Thyroid gland (tissue), 4 donors: Measurements from ENCODE around the gene MRPL21. TPM values are rescaled to one million over a fixed set of nuclear protein-coding genes. Genes with fewer than 3 reads are reported as not detected.

Source experiments
- DNase-seq, 2 donors: peaks; one replicate each; pipeline ENCODE4 v3.0.0-alpha.2; 2019
- H3K27ac ChIP-seq, 3 donors: fragments of 200-600 bp; sonication (generic); 1 replicate in 2 of 3; 2 replicates in 1 of 3; pipeline ENCODE4 v1.5.1; 2016 to 2019; ENCODE audit warnings: mild to moderate bottlenecking in 1 of 3, moderate library complexity in 1 of 3
- H3K27me3 ChIP-seq: fragments of 200-600 bp; sonication (generic); one replicate; pipeline ENCODE4 v1.5.1; 2019
- H3K36me3 ChIP-seq, 2 donors: fragments of 200-600 bp; sonication (generic); one replicate each; pipeline ENCODE4 v1.5.1; 2016 to 2019
- H3K4me1 ChIP-seq, 2 donors: fragments of 200-600 bp; sonication (generic); one replicate each; pipeline ENCODE4 v1.5.1; 2017 to 2019
- H3K4me3 ChIP-seq, 3 donors: fragments of 200-600 bp; sonication (generic); replicated peaks in 1 of 3; 1 replicate in 2 of 3; 2 replicates in 1 of 3; pipeline ENCODE4 v1.5.1; 2016; ENCODE audit warnings: mild to moderate bottlenecking in 1 of 3
- H3K9me3 ChIP-seq: fragments of 200-600 bp; sonication (generic); one replicate; pipeline ENCODE4 v1.5.1; 2017
- POLR2A ChIP-seq, 2 donors: fragments of 450-650 bp; IDR thresholded peaks; one replicate each; pipeline ENCODE4 v1.6.1; 2017; ENCODE audit warnings: antibody characterized with exemption in 2 of 2, mild to moderate bottlenecking in 2 of 2, moderate library complexity in 1 of 2
- WGBS, 2 donors: methylation state at CpG; one replicate each; pipeline ENCODE4 v1.1.5; 2017; 5-methylcytosine and 5-hydroxymethylcytosine counted together
- intact Hi-C: fragments of 100-400 bp; cut with DNase I; formaldehyde crosslinking; loops from one replicate; pipeline ENCODE4 v1.15.1; 2023
- total RNA-seq, 4 donors: library from RNA; depleted of rRNA; stranded (reverse); fragments of >200 nt; gene quantifications; one replicate each; pipeline ENCODE4 v1.2.3, GENCODE V29; 2016
- TF ChIP-seq, protein P1 (sequence below), 6 experiments: fragments of 200-600 bp in 3 of 6; fragments of 450-650 bp in 3 of 6; sonication (generic) in 3 of 6; IDR thresholded peaks; one replicate each; pipeline ENCODE4 v1.5.1; 2016 to 2019; ENCODE audit warnings: antibody characterized with exemption in 6 of 6, mild to moderate bottlenecking in 2 of 6, inconsistent platforms in 1 of 6, moderate library complexity in 1 of 6

The MRPL21 gene
- total RNA-seq, 4 donors from 2014 or later = 24.0 to 86.6 (median 65.6) TPM

DNA sequence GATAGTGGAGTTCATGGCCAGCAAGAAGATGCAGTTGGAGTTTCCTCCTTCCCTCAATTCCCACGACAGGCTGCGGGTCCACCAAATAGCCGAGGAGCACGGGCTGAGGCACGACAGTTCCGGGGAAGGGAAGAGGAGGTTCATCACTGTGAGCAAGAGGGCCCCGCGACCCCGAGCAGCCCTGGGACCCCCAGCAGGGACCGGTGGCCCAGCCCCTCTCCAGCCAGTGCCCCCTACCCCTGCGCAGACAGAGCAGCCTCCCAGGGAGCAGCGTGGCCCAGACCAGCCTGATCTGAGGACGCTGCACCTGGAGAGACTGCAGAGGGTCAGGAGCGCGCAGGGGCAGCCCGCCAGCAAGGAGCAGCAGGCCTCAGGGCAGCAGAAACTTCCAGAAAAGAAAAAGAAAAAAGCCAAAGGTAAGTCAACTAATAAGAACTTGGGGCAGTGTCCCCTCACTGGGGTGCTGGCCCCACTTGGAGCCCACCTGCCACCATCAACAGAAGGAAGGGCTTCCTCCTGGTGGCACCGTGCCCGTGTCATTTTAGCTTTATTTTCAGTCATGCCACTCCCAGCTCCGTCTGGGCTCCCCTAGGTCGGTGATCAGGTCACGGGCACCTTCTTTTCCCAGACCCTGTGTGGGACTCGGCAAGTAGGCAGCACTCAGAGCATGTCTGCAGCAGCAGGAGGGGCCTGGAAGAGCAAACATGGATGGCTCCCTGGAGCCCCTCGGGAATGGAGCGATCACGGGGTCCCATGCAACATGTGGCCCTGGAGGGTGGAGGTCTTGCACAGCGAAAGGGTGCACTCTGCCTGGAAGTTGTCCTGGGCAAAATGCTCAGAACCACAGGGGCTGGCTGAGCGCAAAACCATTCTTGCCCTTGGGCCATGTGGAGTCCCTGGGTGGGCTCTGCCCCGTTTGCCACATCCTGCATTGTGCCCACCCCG is 33.3 kb upstream of the MRPL21 start:
- Histone ChIP-seq H3K4me1 (no peaks in the 10 kb centered on the region), H3K36me3 (peaks cover 47 to 58% of the 10 kb centered on the region in 2 donors), H3K9me3 (no peaks in the 10 kb centered on the region), H3K27ac (no peak overlapping the region), H3K4me3 (no peak overlapping the region), H3K27me3 (no peaks in the 10 kb centered on the region)
- TF ChIP-seq, protein P1, sequence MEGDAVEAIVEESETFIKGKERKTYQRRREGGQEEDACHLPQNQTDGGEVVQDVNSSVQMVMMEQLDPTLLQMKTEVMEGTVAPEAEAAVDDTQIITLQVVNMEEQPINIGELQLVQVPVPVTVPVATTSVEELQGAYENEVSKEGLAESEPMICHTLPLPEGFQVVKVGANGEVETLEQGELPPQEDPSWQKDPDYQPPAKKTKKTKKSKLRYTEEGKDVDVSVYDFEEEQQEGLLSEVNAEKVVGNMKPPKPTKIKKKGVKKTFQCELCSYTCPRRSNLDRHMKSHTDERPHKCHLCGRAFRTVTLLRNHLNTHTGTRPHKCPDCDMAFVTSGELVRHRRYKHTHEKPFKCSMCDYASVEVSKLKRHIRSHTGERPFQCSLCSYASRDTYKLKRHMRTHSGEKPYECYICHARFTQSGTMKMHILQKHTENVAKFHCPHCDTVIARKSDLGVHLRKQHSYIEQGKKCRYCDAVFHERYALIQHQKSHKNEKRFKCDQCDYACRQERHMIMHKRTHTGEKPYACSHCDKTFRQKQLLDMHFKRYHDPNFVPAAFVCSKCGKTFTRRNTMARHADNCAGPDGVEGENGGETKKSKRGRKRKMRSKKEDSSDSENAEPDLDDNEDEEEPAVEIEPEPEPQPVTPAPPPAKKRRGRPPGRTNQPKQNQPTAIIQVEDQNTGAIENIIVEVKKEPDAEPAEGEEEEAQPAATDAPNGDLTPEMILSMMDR (IDR thresholded peaks at IDR 0.05) = no peak
- TF ChIP-seq POLR2A (IDR thresholded peaks at IDR 0.05) = no peak
- no peak for DNase-seq
- 92 to 93% methylated on average over 25 to 29 of the region's 29 CpGs for WGBS, 2 donors
- intact Hi-C loops = no loop called here

DNA sequence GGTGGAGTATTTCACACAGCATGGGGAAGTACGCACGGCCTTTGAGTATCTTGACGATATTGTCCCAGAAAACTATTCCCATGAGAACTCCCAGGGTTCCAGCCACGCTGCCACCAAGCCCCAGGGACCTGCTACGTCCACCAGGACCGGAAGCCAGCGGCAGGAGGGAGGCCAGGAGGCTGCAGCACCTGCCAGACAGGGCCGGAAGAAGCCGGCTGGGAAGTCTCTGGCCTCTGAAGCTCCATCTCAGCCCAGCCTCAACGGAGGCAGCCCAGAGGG is 32.7 kb upstream of the MRPL21 start:
- no peaks in the 10 kb centered on the region for H3K4me1 ChIP-seq
- 98% methylated on average over 7 to 9 of the region's 10 CpGs for WGBS, 2 donors
- H3K36me3 ChIP-seq = peaks cover 48 to 58% of the 10 kb centered on the region in 2 donors
- no peak for TF ChIP-seq POLR2A (IDR thresholded peaks at IDR 0.05)
- TF ChIP-seq, protein P1 (IDR thresholded peaks at IDR 0.05) = no peak
- H3K9me3 ChIP-seq = no peaks in the 10 kb centered on the region
- no peaks in the 10 kb centered on the region for H3K27me3 ChIP-seq
- DNase-seq = no peak
- H3K4me3 ChIP-seq = no peak overlapping the region
- H3K27ac ChIP-seq = no peak overlapping the region
- intact Hi-C loops = no loop called here

DNA sequence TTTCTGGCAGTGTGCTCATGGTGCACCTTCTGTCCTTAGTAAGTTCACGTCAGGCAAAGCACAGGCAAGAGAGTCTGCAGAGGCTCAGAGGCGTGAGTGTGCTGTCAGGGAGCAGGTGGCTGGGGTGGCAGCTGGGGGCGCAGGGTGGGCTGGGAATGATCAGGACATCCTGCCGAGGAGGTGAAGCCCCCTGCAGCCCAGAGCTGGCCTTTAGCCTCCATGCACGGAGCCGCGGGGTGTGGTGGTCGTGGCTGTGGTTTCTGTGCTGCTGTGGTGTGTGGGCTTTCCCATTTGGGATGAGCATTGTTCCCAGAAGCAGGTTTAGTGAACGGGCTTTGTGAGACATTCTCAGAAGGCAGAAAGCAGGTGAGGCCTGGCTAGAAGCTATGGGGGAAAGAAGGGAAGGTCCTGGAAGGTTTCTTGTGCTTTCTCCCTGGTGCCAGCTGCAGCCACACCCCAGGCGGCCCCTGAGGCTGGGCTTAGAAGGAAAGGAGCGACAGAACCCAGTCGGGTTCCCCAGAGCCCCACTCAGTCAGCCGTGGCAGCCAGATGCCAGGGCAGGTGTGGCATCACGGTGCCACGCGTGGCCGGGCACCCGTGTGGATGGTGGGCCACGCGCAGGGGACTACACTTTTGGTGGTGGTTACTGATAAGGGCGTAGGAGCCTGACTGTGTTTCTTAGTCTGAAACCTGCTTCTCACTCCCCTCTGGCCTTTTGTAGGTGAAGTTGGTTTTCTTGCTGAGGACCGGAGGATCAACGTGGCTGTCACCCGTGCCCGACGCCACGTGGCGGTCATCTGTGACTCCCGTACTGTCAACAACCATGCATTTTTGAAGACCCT is 32.1 kb upstream of the MRPL21 start:
- DNase-seq = no peak
- H3K4me3 ChIP-seq = no peak overlapping the region
- H3K9me3 ChIP-seq = no peaks in the 10 kb centered on the region
- H3K27ac ChIP-seq = no peak overlapping the region
- intact Hi-C loops = no loop called here
- TF ChIP-seq, protein P1 (IDR thresholded peaks at IDR 0.05) = no peak
- no peak for TF ChIP-seq POLR2A (IDR thresholded peaks at IDR 0.05)
- no peaks in the 10 kb centered on the region for H3K4me1 ChIP-seq
- WGBS, 2 donors = 96 to 98% methylated on average over 28 to 29 of the region's 29 CpGs
- peaks cover 53 to 61% of the 10 kb centered on the region in 2 donors for H3K36me3 ChIP-seq
- H3K27me3 ChIP-seq = no peaks in the 10 kb centered on the region

DNA sequence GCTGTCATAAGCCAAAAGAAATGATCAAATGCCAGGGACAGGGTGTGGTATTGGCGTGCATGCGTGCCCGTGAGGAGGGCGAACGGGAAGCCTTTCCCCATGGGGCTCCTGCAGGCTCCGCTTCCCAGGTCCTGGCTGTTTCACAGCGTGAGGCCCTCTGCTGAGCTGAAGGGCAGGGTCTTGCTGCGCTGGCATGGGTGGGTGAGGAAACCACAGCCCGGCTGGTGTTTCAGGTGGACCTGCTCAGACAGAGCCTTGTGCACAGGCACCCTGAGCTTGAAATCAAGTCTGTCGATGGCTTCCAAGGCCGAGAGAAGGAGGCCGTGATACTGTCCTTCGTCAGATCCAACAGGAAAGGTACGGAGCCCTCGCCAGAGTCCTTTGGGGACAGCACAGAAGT is 31.4 kb upstream of the MRPL21 start:
- TF ChIP-seq, protein P1 (IDR thresholded peaks at IDR 0.05) = no peak
- no peak for TF ChIP-seq POLR2A (IDR thresholded peaks at IDR 0.05)
- no peak for DNase-seq
- Histone ChIP-seq H3K4me3 (no peak overlapping the region), H3K36me3 (peaks cover 57 to 67% of the 10 kb centered on the region in 2 donors), H3K27ac (no peak overlapping the region), H3K4me1 (no peaks in the 10 kb centered on the region), H3K9me3 (no peaks in the 10 kb centered on the region), H3K27me3 (no peaks in the 10 kb centered on the region)
- 96 to 97% methylated on average over 11 to 15 of the region's 15 CpGs for WGBS, 2 donors
- intact Hi-C loops = no loop called here

DNA sequence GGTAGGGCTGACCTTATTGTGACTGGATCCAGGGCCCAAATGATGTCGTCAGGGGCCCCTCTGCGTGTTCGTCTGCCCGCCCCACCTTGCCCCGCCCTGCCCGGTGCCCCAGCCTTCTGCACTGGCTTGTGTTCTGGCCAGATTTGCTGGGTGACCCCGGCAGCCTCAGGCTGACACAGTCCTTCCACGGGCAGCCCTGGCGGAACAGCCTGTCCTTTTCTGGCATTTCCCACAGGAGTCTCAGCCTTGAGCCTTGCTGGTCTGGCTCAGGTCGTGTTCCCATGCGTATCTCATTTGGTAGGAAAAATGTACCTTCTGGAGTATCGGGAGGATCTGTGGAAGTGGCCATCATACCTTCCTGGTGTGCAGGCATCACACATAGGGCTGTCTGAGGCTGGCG is 31.0 kb upstream of the MRPL21 start:
- DNase-seq = no peak
- no peak overlapping the region for H3K4me3 ChIP-seq
- H3K27me3 ChIP-seq = no peaks in the 10 kb centered on the region
- WGBS, 2 donors = 97% methylated on average over 11 to 13 of the region's 13 CpGs
- TF ChIP-seq, protein P1 (IDR thresholded peaks at IDR 0.05) = no peak
- TF ChIP-seq POLR2A (IDR thresholded peaks at IDR 0.05) = no peak
- peaks cover 57 to 70% of the 10 kb centered on the region in 2 donors for H3K36me3 ChIP-seq
- no peaks in the 10 kb centered on the region for H3K9me3 ChIP-seq
- intact Hi-C loops = no loop called here
- H3K27ac ChIP-seq = no peak overlapping the region
- no peaks in the 10 kb centered on the region for H3K4me1 ChIP-seq
